K562 (cell line): ENCODE measurements around the gene ZNF644. TPM values are rescaled to one million over a fixed set of nuclear protein-coding genes. Genes with fewer than 3 reads are reported as not detected.

Experiments used
- ATAC-seq: fragments of 200-7000 bp; cut with Tn5 transposase; 3 replicates; pipeline ENCODE4 v1.9.1; 2020; ENCODE audit warnings: moderate library complexity
- BruUV-seq: library from RNA; stranded (reverse); fragments of 400-500 nt; replicated peaks from 2 replicates; lab custom pipeline; 2021; lab: Mats Ljungman, UMichigan
- CTCF ChIA-PET: fragments of 300-600 bp; formaldehyde crosslinking; extraction: SDS; loops from one replicate; lab custom pipeline; 2021; ENCODE audit warnings: low intra/inter-chr PET ratio; lab: Yijun Ruan, JAX
- POLR2A ChIA-PET: fragments of 300-600, 350-650 bp; sonication (Branson Sonifier 250); formaldehyde crosslinking; extraction: SDS; loops from one replicate; lab custom pipeline; 2021; ENCODE audit warnings: antibody characterized with exemption, inconsistent platforms; lab: Yijun Ruan, JAX
- DNase-seq, 4 experiments: peaks; one replicate each; pipeline versions ENCODE4 v3.0.0 to v3.0.0-alpha.2; 2011 to 2018; ENCODE audit warnings: low spot score in 3 of 4, mixed read lengths in 3 of 4; ENCODE audit errors: extremely low read depth in 1 of 4
- FAIRE-seq: peaks from 2 replicates; lab custom pipeline; 2011; peaks lifted over from hg19 to GRCh38; lab: Jason Lieb, UNC
- H2AFZ ChIP-seq: 2 replicates; pipeline ENCODE4 v1.6.0; 2011; ENCODE audit warnings: low read depth, low read length, control low read depth, inconsistent platforms
- H3K27ac ChIP-seq: fragments of 200-600 bp; 3 replicates; pipeline ENCODE4 v1.8.0; 2011; ENCODE audit warnings: low read depth, mild to moderate bottlenecking, control low read depth, inconsistent platforms, low read length, moderate library complexity, mixed read lengths; ENCODE audit errors: extremely low read depth
- H3K27me3 ChIP-seq, 2 experiments: fragments of 300-600 bp in 1 of 2; 2 replicates in 1 of 2; 3 replicates in 1 of 2; pipeline versions ENCODE4 v1.6.0 to v1.8.0; 2011; ENCODE audit warnings: inconsistent platforms in 2 of 2, low read length in 2 of 2, mild to moderate bottlenecking in 1 of 2, mixed read lengths in 1 of 2, moderate library complexity in 1 of 2; ENCODE audit not compliant: control insufficient read depth in 2 of 2, insufficient read depth in 2 of 2
- H3K36me3 ChIP-seq: fragments of 300-600 bp; 3 replicates; pipeline ENCODE4 v1.8.0; 2011; ENCODE audit warnings: mild to moderate bottlenecking, low read length, inconsistent platforms; ENCODE audit not compliant: control insufficient read depth, insufficient read depth
- H3K4me1 ChIP-seq, 2 experiments: fragments of 200-600 bp in 1 of 2; replicated peaks in 1 of 2; 2 replicates in 1 of 2; 3 replicates in 1 of 2; pipeline versions ENCODE4 v1.5.1 to v1.8.0; 2011; ENCODE audit warnings: inconsistent platforms in 2 of 2, low read length in 2 of 2, mild to moderate bottlenecking in 1 of 2, mixed read lengths in 1 of 2, moderate library complexity in 1 of 2; ENCODE audit not compliant: control insufficient read depth in 2 of 2, insufficient read depth in 2 of 2
- H3K4me2 ChIP-seq: 2 replicates; pipeline ENCODE4 v1.6.1; 2011; ENCODE audit warnings: low read length, control low read depth, inconsistent platforms, mixed read lengths; ENCODE audit not compliant: insufficient read depth
- H3K4me3 ChIP-seq: fragments of 200-600 bp; sonication (generic), shearing (Covaris generic); 2 replicates; pipeline ENCODE4 v1.5.1; 2016; ENCODE audit warnings: control low read depth, inconsistent platforms
- H3K79me2 ChIP-seq: fragments of 200-600 bp; 3 replicates; pipeline ENCODE4 v1.8.0; 2011; ENCODE audit warnings: low read length, inconsistent platforms; ENCODE audit not compliant: control insufficient read depth, insufficient read depth
- H3K9ac ChIP-seq, 2 experiments: 2 replicates each; pipeline versions ENCODE4 v1.6.0 to v1.6.1; 2011; ENCODE audit warnings: low read depth in 2 of 2, low read length in 2 of 2, control low read depth in 1 of 2, inconsistent platforms in 1 of 2, mild to moderate bottlenecking in 1 of 2, mixed read lengths in 1 of 2; ENCODE audit not compliant: insufficient read depth in 1 of 2
- H3K9me1 ChIP-seq: one replicate; pipeline ENCODE4 v1.6.0; 2011; ENCODE audit warnings: inconsistent platforms, mild to moderate bottlenecking, low read length, moderate library complexity; ENCODE audit not compliant: control insufficient read depth, insufficient read depth
- H3K9me3 ChIP-seq: replicated peaks from 2 replicates; pipeline ENCODE4 v1.5.1; 2011; ENCODE audit warnings: low read depth, low read length, inconsistent platforms; ENCODE audit not compliant: control insufficient read depth, insufficient read depth
- H4K20me1 ChIP-seq: replicated peaks from 2 replicates; pipeline ENCODE4 v1.6.1; 2011; ENCODE audit warnings: low read length, inconsistent platforms, mixed read lengths; ENCODE audit not compliant: control insufficient read depth, insufficient read depth
- ADNP ChIP-seq: fragments of 200-800 bp; sonication (Bioruptor generic); IDR thresholded peaks from 2 replicates; pipeline ENCODE4 v1.6.1; 2016; ENCODE audit warnings: missing genetic modification characterization, missing compliant biosample characterization
- ARID1B ChIP-seq: fragments of 450-650 bp; IDR thresholded peaks from 2 replicates; pipeline ENCODE4 v1.6.1; 2016; ENCODE audit warnings: antibody characterized with exemption, mild to moderate bottlenecking, inconsistent platforms
- FOXJ3 ChIP-seq: sonication (generic); formaldehyde crosslinking; IDR thresholded peaks from 2 replicates; pipeline ENCODE4 v1.4.0; 2020; ENCODE audit warnings: mild to moderate bottlenecking, missing genetic modification reagents
- MYNN ChIP-seq, 2 experiments: sonication (generic); formaldehyde crosslinking in 1 of 2; IDR thresholded peaks; 2 replicates each; pipeline versions ENCODE4 v1.5.0 to v1.6.1; 2016 to 2020; ENCODE audit warnings: antibody characterized with exemption in 1 of 2, missing genetic modification reagents in 1 of 2
- PHF20 ChIP-seq: fragments of 450-650 bp; IDR thresholded peaks from 2 replicates; pipeline ENCODE4 v1.6.1; 2018; ENCODE audit not compliant: partially characterized antibody
- TAF9B ChIP-seq: fragments of 450-650 bp; IDR thresholded peaks from 2 replicates; pipeline ENCODE4 v1.6.1; 2018; ENCODE audit warnings: mild to moderate bottlenecking; ENCODE audit not compliant: partially characterized antibody
- ZMIZ1 ChIP-seq, 2 experiments: fragments of 150-350 bp in 1 of 2; IDR thresholded peaks; 2 replicates each; pipeline ENCODE4 v1.6.1; 2012 to 2016; ENCODE audit warnings: low read depth in 2 of 2, low read length in 2 of 2, mild to moderate bottlenecking in 1 of 2, moderate library complexity in 1 of 2
- ZNF583 ChIP-seq: fragments of 250-450 bp; sonication (Bioruptor Pico); IDR thresholded peaks from 2 replicates; pipeline ENCODE4 v1.4.0; 2020
- WGBS: fragments of 100-300 bp; shearing (Covaris generic); methylation state at CpG from one replicate; pipeline ENCODE4 v1.1.6; 2016; ENCODE audit warnings: low coverage, mixed read lengths; ENCODE audit not compliant: insufficient coverage; ENCODE audit errors: missing lambda C conversion rate; 5-methylcytosine and 5-hydroxymethylcytosine counted together
- in situ Hi-C: fragments of 300-500 bp; cut with MboI; formaldehyde crosslinking; loops from 4 replicates; pipeline ENCODE4 v1.15.0; 2018; ENCODE audit warnings: inconsistent platforms, mixed read lengths
- intact Hi-C: fragments of 100-400 bp; cut with micrococcal nuclease; formaldehyde crosslinking; loops from 2 replicates; pipeline ENCODE4 v1.14.2; 2022
- polyA plus RNA-seq, 8 experiments: library from polyadenylated mRNA; depleted of rRNA in 4 of 8; stranded (reverse) in 5 of 8; unstranded in 3 of 8; fragments of >200 nt; fragmentation: Nextera tagmentation in 2 of 8; fragmentation: Illumina TruSeq in 1 of 8; extraction: Ambion mirVana in 2 of 8; extraction: Trizol in 1 of 8; gene quantifications; 2 replicates each; pipeline versions ENCODE4 v1.2.1 to v1.2.3, GENCODE V29; 2011 to 2014; ENCODE audit warnings: inconsistent platforms in 1 of 8, missing spikeins in 1 of 8
- total RNA-seq, 7 experiments: library from RNA; depleted of rRNA in 6 of 7; stranded (reverse); fragments of >200 nt in 6 of 7; fragmentation: Illumina TruSeq in 2 of 7; extraction: Trizol in 2 of 7; gene quantifications; 2 replicates each; pipeline versions ENCODE4 v1.2.1 to v1.2.3, GENCODE V29; 2011 to 2021; ENCODE audit warnings: low replicate concordance in 1 of 7

ZNF644 gene
- total and polyA plus RNA-seq, 9 of the 15 experiments (the other 6 are each of a cell fraction or from before 2014, with no cell fraction given), result 25.3 to 71.4 (median 39.6) TPM

- TF ChIP-seq ZMIZ1 (IDR thresholded peaks at IDR 0.05; ENCODE audit: low read depth in 2 of 2, low read length in 2 of 2), result no peak
- TF ChIP-seq ARID1B, result peak; percentile 34; the same call in 1 of the 2 replicates
- TF ChIP-seq ADNP (tag), result no peak
- no peak for TF ChIP-seq FOXJ3
Measured at GRCh38 chr1:90951009-90951408, 70.8 kb downstream of the ZNF644 start (continued).

DNA sequence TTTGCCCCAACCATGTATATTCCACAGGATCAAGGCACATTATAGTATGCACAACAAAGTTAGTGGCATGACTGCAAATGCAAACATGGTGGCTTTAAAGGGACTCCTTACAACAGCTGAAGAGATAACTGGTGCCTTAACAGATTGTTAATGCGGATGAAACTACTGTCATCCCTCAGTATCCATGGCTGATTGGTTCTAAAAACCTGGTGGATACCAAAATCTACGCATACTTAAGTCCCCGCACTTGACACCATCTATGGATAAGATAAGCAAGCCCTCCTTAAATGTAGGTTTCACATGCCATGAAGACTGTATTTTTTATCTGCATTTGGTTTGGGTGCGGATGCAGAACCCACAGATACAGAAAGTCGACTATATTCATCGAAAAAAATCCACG is 73.5 kb downstream of the ZNF644 start:
- 91% methylated on average over 7 of the region's 7 CpGs for WGBS
- H4K20me1 ChIP-seq, result no peaks in the 10 kb centered on the region
- in situ Hi-C loops (no loop called here), intact Hi-C loops (no loop called here)
- H3K9me3 ChIP-seq, result no peaks in the 10 kb centered on the region
- ChIA-PET CTCF (no interaction called here), POLR2A (no interaction called here)
- no peak overlapping the region for H3K4me3 ChIP-seq
- peaks cover 0 to 5% of the 10 kb centered on the region in 2 experiments; a peak in 1 of 5 replicates for H3K4me1 ChIP-seq
- no peak overlapping the region for H3K9ac ChIP-seq
- no TSS peak for BruUV-seq
- FAIRE-seq (no peak), ATAC-seq (no peak), DNase-seq (no peak)
- H3K9me1 ChIP-seq, result no peaks in the 10 kb centered on the region
- peaks cover 6% of the 10 kb centered on the region for H3K36me3 ChIP-seq
- H3K79me2 ChIP-seq, result peaks cover 87% of the 10 kb centered on the region
- H3K4me2 ChIP-seq, result no peak overlapping the region
- H3K27ac ChIP-seq, result no peak overlapping the region
- no peak overlapping the region for H2AFZ ChIP-seq
- no peaks in the 10 kb centered on the region for H3K27me3 ChIP-seq
- TF ChIP-seq TAF9B (no peak), ZNF583 (CRISPR knock-in tag) (no peak), MYNN (IDR thresholded peaks at IDR 0.05) (no peak), MYNN (CRISPR knock-in tag; IDR thresholded peaks at IDR 0.05) (no peak), PHF20 (no peak)
